IPS-11a (cell line): ENCODE measurements around the gene PALD1.

ENCODE experiments used
- H3K4me3 ChIP-seq: one replicate; pipeline ENCODE4 v1.5.1; 2013; ENCODE audit warnings: low read depth, low read length, control low read depth

The PALD1 gene

DNA sequence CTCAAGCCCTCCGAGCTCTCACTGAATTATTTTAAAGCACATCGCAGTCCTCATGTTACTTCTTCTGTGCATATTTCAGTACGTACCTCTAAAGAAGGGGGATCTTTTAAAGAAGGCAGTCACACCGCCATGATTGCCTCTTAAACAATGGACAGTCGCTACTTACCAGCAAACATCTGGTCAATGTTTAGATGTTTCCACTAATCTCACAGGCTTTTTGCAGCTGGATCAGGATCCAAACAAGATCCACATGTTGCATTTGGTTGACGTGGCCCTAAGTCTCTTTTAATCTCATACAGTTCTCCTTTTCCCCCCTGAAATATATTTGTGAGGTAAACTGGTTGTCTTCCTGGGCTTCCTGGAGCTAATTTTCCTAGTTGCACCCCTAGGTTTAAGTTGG is 74.0 kb downstream of the PALD1 start:
- no peak overlapping the region for H3K4me3 ChIP-seq

DNA sequence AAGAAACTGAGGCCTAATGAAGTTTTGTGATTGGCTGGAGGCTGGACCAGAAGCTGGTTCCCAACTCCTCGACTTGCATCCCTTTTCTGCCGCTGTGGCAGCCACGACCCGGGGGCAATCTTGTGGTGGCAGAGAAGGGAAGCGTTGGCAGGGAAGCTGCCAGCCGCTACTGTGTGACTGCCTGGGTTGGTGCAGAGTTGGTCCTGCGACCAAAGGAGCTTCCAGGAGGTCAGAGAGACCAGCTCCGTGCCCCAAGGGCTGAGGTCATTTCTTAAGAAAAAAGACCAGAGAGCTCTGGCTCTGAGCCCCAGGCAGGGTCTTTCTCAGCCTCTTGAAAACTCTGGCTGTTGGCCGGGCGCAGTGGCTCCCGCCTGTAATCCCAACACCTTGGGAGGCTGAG is 76.8 kb downstream of the PALD1 start:
- H3K4me3 ChIP-seq, result no peak overlapping the region

DNA sequence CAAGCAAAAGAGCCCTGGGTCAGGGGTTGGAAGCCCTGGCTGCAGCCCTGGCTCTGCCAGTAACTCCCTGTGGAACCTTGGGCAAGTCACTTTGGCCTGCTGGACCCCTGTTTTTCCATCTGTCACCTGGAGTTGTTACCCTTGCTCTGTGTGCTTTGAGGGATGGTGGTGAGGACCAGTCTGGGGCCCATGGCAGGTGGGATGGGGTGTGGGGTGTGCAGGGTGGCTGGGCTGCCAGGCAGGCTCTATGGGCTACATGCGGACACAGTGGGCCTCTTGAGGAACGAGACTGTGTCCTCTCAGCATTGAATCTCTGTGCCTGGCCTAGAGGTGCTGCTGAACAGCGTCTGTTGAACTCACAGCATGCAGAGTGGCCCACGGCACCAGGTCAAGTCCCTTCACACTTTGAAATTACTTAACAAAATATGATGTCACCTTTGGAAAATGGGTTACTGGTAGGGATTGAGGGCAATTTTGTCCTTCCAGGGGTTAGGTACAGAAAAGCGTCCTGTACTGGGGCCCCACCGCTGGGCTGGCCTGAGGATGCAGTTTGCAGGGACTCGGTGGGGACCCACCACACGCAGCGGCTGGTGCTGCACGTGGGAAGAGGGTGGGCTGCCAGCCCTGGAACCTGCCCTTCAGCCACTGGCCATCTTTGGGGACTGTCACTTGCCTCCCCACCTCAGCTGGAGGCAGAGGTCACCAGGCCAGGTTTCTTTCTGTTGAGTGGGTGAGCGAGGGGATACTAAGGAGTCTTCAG is 78.7 kb downstream of the PALD1 start:
- no peak overlapping the region for H3K4me3 ChIP-seq

- H3K4me3 ChIP-seq, result no peak overlapping the region
Observed at GRCh38 chr10:70557876-70558275, 79.3 kb downstream of the PALD1 start.

GRCh38 chr10:70558295-70558694 is 79.7 kb downstream of the PALD1 start:
- H3K4me3 ChIP-seq, result no peak overlapping the region

DNA sequence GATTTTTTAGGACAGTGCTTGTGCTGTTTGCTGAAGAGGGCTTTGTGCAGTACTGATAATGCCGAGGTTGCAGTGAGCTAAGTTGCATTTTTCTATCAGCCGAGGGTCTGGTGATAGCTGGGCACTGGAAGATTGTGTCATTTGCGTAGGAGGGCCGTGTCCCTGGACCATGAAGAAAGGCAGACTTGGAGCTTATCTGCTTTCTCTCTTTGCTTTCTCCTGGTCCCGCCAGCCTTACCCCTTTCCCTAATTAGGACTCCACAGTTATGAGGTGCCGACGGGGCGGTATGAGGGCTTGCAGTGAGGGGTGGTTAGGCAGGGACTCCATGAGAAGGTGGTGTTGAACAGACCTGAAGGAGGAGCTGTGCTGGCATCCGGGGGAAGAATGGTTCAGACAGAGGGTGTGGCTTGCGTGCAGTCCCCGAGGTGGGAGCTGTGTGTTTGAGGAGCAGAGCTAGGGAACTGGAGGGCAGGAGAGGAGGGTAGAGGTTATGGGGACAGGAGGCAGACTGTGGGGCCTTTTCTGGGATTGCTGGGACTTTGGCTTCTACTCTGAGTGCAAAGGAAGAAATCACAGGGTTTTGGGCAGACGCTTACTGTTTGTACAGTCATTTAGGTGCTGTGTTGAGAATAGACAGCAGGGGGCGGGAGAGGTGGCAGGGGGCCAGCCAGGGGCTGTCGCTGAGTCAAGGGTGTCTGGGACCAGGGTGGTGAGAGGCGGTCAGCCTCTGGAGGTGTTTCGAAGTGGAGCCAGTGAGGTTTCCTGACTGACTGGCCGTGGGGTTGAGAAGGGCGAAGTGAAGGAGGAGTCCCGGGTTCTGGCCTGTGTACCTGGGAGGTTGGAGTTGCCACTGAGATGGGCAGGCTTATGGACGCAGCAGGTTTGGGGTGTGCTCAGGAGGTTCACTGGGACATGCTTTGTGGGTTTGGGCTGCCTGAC is 80.6 kb downstream of the PALD1 start:
- H3K4me3 ChIP-seq, result no peak overlapping the region

DNA sequence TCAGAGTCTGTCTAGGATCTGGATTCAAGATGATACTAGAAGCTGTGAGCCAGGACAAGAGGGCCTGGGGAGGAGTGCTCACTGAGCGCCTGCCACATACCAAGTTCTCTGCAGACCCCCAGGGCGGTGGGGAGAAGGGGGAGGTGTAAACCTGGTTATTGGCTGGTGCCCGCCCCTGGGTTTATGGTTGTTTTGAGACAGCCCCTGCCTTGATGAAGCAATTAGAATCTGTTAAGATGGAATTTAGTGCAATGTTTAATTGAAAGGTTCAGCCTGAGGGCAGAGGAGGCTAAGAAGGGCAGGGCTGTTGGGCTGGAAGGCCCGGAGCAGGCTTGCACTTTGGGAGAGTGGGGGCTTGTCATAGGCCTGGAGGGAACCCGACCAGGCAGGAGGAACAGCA is 81.3 kb downstream of the PALD1 start:
- no peak overlapping the region for H3K4me3 ChIP-seq

- H3K4me3 ChIP-seq, result no peak overlapping the region
Observed at GRCh38 chr10:70560511-70560941, 82.0 kb downstream of the PALD1 start.

DNA sequence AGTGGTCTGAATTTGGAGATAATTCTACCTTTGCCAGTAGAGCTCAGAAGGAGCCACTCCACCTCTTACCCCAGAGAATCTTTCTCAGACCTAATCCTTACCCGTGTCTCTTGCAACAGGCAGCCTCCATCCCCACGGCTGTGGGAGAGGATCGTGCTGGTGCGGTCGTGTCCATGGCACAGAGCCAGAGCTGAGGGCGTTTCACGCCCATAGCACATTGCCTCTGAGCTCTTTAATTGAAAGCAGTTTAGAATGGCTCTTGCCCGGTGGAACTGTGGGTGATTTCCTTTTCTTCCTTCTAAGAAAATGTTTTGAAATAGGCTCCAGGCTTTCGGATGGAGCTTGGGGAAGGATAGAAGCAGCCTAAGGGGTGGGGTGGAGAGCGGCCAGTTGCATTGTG is 82.5 kb downstream of the PALD1 start:
- H3K4me3 ChIP-seq, result no peak overlapping the region

DNA sequence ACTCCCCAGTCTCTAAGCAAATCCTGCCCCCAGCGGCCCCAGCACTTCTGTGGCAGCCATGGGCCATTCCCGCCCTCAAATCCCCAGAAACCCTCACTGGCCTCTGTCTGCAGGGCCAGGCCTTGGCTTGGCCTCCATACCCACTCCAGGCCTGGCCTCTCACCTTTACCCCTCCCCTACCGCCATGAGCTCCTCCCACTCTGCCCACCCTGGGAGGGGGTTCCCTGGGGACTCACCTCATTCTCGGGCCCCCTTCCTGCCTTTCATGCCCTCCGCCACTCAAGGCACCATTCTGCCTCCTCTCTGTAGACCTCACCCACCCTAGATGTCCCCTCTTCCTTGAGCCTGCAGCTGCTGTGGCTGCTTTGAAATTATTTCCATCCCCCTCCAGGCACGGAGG is 83.0 kb downstream of the PALD1 start:
- H3K4me3 ChIP-seq, result no peak overlapping the region

GRCh38 chr10:70562036-70562755 is 83.6 kb downstream of the PALD1 start:
- H3K4me3 ChIP-seq, result no peak overlapping the region

GRCh38 chr10:70563230-70563629 is 84.7 kb downstream of the PALD1 start:
- no peak overlapping the region for H3K4me3 ChIP-seq

DNA sequence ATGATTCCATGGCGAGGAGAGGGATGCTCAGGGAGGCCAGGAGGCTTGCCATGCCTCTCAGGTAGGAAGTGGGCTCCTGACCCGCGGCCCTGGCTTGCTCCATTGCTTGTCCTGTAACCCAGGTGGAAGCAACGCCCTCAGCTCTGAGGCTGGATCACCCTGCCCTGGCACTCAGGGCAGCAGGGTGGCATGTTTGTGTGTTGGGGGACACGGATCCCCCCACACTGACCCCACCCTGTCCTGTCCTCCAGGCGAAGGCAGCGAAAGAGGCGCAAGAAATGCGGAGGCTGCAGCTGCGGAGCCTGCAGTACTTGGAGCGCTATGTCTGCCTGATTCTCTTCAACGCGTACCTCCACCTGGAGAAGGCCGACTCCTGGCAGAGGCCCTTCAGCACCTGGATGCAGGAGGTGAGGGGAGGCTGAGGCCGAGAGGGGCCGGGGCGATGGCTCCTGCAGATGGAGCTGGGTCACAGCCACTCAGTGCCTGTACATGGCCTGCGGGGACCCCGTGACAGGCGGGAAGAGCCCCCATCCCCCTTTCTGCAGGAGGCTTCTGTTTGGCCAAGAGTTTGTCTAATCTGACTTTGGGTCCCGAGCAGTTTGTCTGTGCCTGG is 85.7 kb downstream of the PALD1 start:
- no peak overlapping the region for H3K4me3 ChIP-seq

GRCh38 chr10:70564901-70565351 is 86.4 kb downstream of the PALD1 start:
- no peak overlapping the region for H3K4me3 ChIP-seq

- H3K4me3 ChIP-seq, result no peak overlapping the region
Observed at GRCh38 chr10:70565556-70566514, 87.3 kb downstream of the PALD1 start.

GRCh38 chr10:70566515-70567290 is 88.1 kb downstream of the PALD1 start:
- H3K4me3 ChIP-seq, result no peak overlapping the region

DNA sequence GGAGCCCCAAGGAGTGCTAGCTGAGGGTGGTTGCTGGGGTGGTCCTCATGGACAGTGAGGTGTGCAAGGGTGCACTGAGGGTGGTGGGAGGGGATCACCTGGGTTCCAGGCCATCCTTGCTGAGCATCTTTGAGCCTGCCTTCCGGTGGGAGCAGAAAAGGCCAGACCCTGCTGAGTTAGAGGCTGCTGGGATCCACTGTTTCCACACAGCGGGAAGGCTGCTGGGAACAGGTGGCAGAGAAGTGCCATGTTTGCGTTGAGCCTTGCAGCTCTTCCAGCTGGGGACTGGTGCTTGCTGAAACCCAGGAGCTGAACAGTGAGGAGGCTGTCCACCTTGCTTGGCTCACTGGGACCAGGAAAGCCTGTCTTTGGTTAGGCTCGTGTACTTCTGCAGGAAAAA is 89.0 kb downstream of the PALD1 start:
- H3K4me3 ChIP-seq, result no peak overlapping the region

DNA sequence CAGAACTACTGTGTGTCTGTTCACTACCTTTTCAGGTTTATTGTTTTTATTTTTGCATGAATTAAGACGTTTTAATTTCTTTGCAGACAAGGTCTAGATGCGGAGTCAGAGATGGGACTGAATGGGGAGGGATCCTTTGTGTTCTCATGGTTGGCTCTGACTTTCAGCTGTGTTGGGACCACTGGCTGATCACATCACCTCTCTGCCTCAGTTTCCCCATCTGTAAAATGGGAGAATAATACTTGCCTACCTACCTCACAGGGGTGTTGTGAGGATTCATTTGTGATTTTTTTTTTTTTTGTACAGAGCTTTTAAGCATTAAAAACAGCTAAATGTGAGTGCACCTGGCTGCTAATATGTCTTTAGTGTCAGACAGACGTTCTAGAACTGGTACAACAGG is 89.5 kb downstream of the PALD1 start:
- H3K4me3 ChIP-seq, result no peak overlapping the region
